ENCODE data around the gene PMS1.
"Not testable (repeated sequence)": the region's sequence is repeated elsewhere in the genome, so short reads cannot be mapped to it uniquely, and the experiment has no call there.

PMS1 gene

DNA sequence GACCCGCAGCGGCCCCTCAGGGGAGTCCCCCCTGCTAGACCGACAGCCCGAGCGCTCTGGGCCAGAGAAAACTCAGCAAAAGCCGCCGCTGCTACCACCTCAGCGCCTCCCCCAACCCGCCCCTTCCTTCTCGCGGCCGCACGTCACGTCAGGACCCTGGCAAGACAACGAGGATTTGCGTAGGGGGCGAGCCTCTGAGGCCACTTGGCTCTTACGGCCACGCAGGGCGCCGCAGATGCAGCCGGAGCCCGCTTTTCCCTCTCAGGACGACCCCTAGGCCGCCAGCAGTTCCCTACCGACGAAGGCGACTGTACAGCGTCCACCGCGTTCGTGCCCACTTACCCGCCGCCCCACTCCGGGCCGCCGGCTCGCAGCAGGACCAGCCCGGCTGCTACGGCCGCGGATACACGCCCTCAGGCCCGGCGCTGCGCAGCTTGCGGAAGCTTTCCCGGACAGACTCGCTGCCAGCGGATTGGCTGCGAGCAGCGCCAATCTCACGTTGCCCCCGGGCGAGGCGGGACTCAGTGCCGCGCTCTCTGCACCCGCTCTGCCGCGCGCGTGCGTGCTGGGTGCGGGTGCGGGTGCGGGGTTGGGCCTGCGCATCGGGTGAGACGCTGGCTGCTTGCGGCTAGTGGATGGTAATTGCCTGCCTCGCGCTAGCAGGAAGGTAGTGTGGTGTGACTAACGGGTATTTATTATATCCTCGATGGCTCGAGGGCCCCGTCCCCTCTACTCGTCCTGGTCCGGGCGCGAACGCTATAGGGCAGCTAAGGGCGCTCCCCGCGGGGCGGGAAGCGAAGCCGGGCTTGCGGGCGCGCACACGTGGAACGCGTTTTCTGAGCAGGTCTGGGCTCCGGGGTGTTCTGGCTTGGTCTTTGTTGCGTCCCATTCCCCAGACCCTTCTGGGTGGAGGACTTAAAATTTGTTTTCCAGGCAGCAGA is at the start of gene PMS1, which contains the start of gene ORMDL1:
TSS of gene PMS1 (plus strand) at position 524 of the 941 bp plus-strand sequence. CDS start 7,360 bp downstream, outside the sequence.
TSS of gene ORMDL1 (minus strand) at position 413 of the 941 bp plus-strand sequence. CDS start 1,744 bp downstream, outside the sequence.
- peak; percentile 99 for DNase-seq (ENCODE audit: low spot score)

DNA sequence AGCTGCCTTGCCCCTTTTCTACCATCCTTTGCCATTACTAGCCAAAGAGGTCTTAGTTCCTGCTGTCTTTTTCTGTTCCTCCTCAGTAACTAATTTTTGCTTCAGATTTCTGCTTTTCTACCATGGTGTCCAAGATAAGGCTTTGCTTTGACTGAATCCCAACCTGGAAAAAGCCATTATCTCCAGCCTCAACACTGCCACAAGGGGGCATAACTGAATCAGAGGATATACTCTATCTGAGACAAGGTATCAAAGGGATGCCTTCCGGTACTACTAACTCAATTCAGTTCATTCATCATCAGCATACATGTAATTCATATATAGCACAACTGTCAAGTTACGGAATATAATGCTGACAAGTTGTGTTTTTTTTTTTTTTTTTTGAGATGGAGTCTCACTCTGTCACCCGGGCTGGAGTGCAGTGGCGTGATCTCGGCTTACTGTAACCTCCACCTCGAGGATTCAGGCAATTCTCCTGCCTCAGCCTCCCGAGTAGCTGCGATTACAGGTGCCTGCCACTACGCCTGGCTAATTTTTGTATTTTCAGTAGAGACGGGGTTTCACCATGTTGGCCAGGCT is 33.1 kb upstream of the PMS1 start:
- peak; percentile 61 for DNase-seq (ENCODE audit: low spot score)

DNA sequence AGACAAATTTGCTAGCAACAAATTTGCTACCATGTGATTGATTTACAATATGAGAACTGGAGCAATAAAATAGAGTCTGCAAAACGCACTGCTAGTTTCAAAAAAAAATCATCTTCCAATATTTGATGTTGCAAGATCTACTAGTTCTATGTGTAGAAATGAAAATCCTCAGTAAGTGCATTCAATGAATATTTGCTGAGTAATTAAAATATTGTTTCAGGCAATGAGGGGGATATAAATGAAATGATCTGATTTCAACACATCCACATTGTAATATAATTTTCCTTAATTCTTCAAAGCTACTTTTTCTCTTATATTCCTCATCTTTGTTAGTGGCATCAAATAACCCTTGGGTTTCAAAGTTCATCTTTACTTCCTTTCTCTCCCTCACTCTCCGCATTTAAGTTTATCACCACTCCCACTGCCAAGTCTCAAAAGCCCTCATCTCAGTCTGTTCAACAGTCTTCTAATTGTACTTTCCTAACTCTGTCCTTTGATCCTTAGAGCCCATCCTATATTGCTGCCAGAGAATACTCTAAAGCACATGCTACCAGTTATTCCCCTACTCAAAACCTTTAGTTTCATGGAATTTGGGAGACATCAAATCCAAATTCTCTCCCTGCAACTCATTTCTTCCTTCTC is 27.8 kb upstream of the PMS1 start:
- DNase-seq (ENCODE audit: low spot score) = no peak

DNA sequence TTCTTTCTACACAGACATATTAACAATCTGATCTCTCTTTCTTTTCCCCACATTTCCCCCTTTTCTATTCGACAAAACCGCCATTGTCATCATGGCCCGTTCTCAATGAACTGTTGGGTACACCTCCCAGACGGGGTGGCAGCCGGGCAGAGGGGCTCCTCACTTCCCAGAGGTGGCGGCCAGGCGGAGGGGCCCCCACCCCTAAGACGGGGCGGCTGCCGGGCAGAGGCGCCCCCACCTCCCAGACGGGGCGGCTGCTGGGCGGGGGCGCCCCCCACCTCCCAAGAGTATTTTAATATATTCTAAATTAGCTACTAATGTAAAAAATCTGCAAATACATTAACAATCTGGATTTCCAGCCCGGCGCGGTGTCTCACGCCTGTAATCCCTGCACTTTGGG is 24.1 kb upstream of the PMS1 start:
- DNase-seq (ENCODE audit: low spot score) = not testable (repeated sequence)

DNA sequence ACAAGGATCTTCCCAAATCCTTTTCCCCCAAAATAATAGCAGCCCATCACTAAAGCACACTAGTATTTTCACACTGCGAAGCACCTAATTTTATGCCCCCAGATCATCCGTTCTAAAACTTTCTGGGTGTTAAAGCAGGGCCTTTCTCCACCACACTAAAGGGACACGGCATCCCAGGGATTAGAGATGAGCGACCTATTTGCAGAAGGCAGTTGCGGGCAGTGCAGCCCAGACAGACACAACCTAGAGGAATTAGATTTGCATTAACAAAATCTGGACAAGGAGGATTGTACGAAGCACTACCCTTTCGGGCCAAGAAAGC is 22.1 kb upstream of the PMS1 start:
- DNase-seq (ENCODE audit: low spot score) = no peak

- DNase-seq (ENCODE audit: low spot score) = peak; percentile 85
These were observed 21.5 kb upstream of the PMS1 start, which contains the start of gene OSGEPL1 for GRCh38 chr2:189762551-189763298. Gene OSGEPL1 (minus strand): TSS chr2:189762792. CDS start chr2:189761640, 1,152 bp downstream.

- peak; percentile 7 for DNase-seq (ENCODE audit: low spot score)
These were observed 20.2 kb upstream of the PMS1 start for GRCh38 chr2:189763908-189764661.

DNA sequence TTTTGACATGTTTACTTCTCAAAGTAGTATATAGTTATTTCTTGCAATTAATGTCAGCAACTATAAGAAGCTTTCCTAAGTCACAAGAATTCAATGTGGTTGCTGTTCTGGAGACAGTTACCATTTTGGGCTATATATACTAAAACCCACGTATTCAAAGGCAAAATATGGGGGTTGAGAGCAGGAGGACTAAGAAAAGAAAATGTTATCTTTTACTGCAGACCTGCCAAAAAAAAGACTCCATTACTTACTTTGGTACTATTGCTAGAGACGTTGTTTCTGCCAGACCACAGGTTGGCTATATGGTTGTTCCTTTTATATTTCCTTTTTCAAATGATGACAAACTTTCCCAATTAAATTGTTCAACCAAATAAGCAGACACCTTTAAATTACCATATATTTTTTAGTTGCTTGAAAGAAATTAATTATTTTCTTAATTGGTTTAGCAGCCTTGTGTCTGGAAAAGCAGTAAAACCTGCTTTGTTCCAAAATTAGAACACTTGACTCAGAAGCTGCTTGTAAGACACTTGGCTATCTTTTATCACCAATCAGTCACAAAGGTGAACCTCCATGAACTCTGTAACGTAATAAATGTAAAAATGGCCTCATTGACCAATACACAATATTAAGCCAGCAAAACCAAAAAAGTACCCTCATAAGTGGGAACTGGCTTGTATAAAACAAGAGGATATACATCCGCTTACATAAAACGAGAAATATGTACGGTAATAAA is 13.5 kb upstream of the PMS1 start:
- DNase-seq (ENCODE audit: low spot score) = no peak

- no peak for DNase-seq (ENCODE audit: low spot score)
These were observed 12.0 kb upstream of the PMS1 start for GRCh38 chr2:189772212-189772611.

DNA sequence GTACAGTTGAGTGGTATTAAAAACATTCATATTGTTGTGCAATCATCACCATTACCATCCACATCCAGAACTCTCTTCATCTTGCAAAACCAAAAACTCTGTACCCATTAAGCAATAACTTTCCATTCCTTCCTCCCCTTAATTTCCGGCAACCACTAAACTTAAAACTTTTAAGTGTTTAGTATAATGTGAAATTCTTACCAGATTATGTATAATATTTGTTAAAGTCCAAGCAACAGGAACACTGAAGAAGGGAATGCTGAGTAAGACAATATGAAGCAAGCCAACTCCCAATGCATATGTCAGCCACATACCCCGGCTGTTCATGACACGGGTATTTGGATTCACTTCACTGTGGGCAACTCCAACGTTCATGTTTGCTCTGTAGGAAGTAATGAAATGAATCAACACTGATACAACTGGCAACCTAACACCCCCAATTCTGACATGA is 2.0 kb upstream of the PMS1 start:
- peak; percentile 10 for DNase-seq (ENCODE audit: low spot score)

GRCh38 chr2:189783451-189783926 is 761 bp upstream of the PMS1 start:
- peak; percentile 34 for DNase-seq (ENCODE audit: low spot score)

DNA sequence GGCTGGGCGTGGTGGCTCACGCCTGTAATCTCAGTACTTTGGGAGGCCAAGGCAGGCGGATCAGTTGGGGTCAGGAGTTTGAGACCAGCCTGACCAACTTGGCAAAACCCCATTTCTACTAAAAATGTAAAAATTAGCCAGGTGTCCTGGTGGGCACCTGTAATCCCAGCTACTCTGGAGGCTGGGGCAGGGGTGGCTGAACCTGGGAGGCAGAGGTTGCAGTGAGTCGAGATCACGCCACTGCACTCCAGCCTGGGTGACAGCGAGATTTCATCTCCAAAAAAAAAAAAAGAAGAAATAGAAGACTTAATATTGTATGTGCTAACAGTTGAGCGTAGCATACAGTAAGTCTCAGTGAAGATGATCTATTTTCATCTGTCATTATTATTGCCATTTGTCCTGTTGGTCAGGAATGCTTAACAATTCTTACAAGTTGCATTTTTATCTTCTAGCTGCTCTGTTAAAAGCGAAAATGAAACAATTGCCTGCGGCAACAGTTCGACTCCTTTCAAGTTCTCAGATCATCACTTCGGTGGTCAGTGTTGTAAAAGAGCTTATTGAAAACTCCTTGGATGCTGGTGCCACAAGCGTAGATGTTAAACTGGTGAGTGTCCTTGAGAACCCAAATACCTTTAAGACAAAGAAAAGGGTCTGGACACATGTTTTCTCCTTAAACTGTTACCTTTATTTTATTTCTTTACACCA is 7.2 kb downstream of the PMS1 start:
- no peak for DNase-seq (ENCODE audit: low spot score)

DNA sequence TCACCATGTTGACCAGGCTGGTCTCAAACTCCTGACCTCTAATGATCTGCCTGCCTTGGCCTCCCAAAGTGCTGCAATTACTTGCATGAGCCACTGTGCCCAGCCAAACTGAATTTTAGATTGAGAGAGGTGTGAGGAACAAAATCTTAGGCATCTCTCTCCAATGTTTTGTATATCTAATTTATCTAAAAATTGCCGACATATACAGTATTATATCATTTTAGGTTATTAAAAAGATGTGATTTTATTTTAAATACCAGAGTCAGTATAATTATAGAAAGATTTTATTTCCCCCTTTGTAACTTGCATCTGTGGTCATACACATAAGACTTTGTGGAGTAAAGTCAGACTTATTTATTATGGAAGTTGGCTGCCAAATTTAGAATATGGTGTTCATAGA is 10.1 kb downstream of the PMS1 start:
- no peak for DNase-seq (ENCODE audit: low spot score)

DNA sequence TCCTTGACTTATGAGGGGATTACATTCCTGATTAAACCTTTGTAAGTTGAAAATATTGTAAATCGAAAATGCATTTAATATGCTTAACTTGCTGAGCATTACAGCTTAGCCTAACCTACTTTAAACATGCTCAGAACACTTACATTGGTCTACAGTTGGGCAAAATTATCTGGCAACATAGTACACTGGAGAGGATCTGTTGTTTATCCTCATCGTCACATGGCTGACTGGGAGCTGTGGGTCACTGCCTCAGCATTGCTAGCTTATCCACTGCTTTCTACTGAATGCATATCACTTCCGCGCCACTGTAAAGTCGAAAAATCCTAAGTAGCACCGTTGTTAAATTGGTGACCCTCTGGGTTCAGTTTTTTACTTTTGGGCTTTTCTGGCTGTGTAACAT is 13.7 kb downstream of the PMS1 start:
- DNase-seq (ENCODE audit: low spot score) = no peak

GRCh38 chr2:189798312-189799029 is 14.2 kb downstream of the PMS1 start:
- DNase-seq (ENCODE audit: low spot score) = peak; percentile 52

- DNase-seq (ENCODE audit: low spot score) = no peak
These were observed 14.7 kb downstream of the PMS1 start for GRCh38 chr2:189799030-189799331.

DNA sequence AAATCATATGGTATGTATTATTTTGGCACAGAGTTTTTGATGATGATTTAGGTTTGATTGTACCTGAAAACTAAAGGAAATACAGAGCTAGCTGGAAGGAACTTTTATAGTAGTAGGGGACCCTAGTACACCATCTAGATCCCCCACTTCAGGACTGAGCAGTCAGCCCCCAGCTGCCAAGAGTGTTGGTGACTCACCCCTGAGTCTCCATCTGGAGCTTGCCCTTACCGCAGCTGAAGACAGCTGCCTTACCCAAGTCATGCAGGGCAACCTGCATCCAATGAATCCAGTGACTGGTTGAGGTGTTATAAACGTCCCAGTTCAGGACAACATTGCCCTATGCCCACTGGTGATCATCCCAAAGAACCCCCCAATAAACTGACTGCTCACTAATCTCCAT is 15.3 kb downstream of the PMS1 start:
- peak; percentile 69 for DNase-seq (ENCODE audit: low spot score)

DNA sequence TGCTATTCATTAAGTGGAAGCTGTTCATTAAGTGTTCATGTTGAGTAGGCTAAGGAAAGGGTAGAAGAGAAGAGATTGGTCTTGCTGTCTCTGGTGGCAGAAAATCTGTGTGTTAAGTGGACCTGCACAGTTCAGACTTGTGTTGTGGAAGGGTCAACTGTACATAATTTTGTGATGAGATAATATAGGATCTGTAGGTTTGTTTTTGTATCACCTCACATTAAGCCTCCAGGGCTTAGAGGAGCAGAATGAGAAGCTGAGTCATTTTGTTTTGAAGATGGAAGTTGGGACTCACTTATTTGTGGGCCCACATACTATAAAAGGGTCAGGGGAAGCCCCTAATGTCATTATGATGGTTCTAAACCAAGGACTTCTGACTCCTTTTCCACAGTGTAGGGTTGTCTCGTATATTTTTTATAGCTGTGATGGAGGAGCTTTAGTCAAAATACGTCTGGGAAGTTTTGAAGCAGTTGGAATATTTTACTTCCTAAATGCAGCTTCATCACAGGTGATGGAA is 18.2 kb downstream of the PMS1 start:
- DNase-seq (ENCODE audit: low spot score) = no peak

- DNase-seq (ENCODE audit: low spot score) = no peak
These were observed 19.2 kb downstream of the PMS1 start for GRCh38 chr2:189803431-189803830.

Data from GM03348 (cell line).